ENCODE results near the gene CACNG3.

CACNG3 gene

GRCh38 chr16:24255456-24256371 lies at the start of gene CACNG3:
CACNG3 (plus strand) TSS chr16:24256335; CDS start chr16:24256755, 420 bp downstream.
- no peak for TF ChIP-seq CTCF (IDR thresholded peaks at IDR 0.05; ENCODE audit: low read depth, low read length)
- in situ Hi-C loops (cut with HindIII; ENCODE audit: low sequenced_read_pairs) = no loop called here
- peak; percentile 1 for DNase-seq (ENCODE audit: low read depth, low spot score)
- no peak within 1 kb of the TSS for H3K4me3 ChIP-seq (ENCODE audit: low read depth, low read length)

GRCh38 chr16:24206926-24207325 lies 49.2 kb upstream of the CACNG3 start:
- in situ Hi-C loops (cut with HindIII; ENCODE audit: low sequenced_read_pairs) = no loop called here
- TF ChIP-seq CTCF (IDR thresholded peaks at IDR 0.05; ENCODE audit: low read depth, low read length) = no peak
- H3K4me3 ChIP-seq (ENCODE audit: low read depth, low read length) = no peak overlapping the region
- no peak for DNase-seq (ENCODE audit: low read depth, low spot score)

- no peak for TF ChIP-seq CTCF (IDR thresholded peaks at IDR 0.05; ENCODE audit: low read depth, low read length)
- no peak overlapping the region for H3K4me3 ChIP-seq (ENCODE audit: low read depth, low read length)
- in situ Hi-C loops (cut with HindIII; ENCODE audit: low sequenced_read_pairs) = no loop called here
- no peak for DNase-seq (ENCODE audit: low read depth, low spot score)
These were observed 47.4 kb upstream of the CACNG3 start for GRCh38 chr16:24208710-24209109.

- no peak overlapping the region for H3K4me3 ChIP-seq (ENCODE audit: low read depth, low read length)
- no peak for TF ChIP-seq CTCF (IDR thresholded peaks at IDR 0.05; ENCODE audit: low read depth, low read length)
- in situ Hi-C loops (cut with HindIII; ENCODE audit: low sequenced_read_pairs) = no loop called here
- DNase-seq (ENCODE audit: low read depth, low spot score) = no peak
These were observed 41.1 kb upstream of the CACNG3 start for GRCh38 chr16:24214992-24215391.

DNA sequence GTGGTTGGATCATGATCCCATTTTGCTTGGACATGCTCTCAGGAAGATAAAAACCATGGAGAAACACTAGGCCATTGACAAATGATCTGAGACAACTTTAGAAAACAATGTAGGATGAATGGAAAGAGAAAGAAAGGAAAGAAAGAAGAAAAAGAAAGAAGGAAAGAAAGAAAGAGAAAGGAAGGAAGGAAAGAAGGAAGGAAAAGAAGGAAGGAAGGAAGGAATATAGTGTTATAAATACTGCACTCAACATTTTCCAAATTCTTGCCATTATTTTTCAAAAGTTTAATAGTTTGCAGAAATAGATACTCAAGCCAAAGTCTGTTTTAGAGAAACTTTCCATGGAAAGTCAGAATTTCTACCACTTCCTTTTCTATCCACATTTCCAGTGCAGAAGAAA lies 39.2 kb upstream of the CACNG3 start:
- TF ChIP-seq CTCF (IDR thresholded peaks at IDR 0.05; ENCODE audit: low read depth, low read length) = no peak
- DNase-seq (ENCODE audit: low read depth, low spot score) = no peak
- H3K4me3 ChIP-seq (ENCODE audit: low read depth, low read length) = no peak overlapping the region
- in situ Hi-C loops (cut with HindIII; ENCODE audit: low sequenced_read_pairs) = no loop called here

GRCh38 chr16:24217461-24217860 lies 38.7 kb upstream of the CACNG3 start:
- DNase-seq (ENCODE audit: low read depth, low spot score) = no peak
- TF ChIP-seq CTCF (IDR thresholded peaks at IDR 0.05; ENCODE audit: low read depth, low read length) = no peak
- H3K4me3 ChIP-seq (ENCODE audit: low read depth, low read length) = no peak overlapping the region
- in situ Hi-C loops (cut with HindIII; ENCODE audit: low sequenced_read_pairs) = no loop called here
